Measurements from ENCODE around the gene ASIC2. TPM values are rescaled to one million over a fixed set of nuclear protein-coding genes. Genes with fewer than 3 reads are reported as not detected.

ASIC2 gene
- total and polyA plus RNA-seq, 9 of the 15 experiments (the other 6 are each of a cell fraction or from before 2014, with no cell fraction given) = not detected

GRCh38 chr17:33299115-33299514, 6.0 kb upstream of the ASIC2 start:
- BruUV-seq (replicated peaks) = no TSS peak
- no peaks in the 10 kb centered on the region for H3K36me3 ChIP-seq (ENCODE audit: control insufficient read depth, insufficient read depth, low read length)
- POLR2A ChIA-PET = no interaction called here
- CTCF ChIA-PET (ENCODE audit: low intra/inter-chr PET ratio) = no interaction called here
- H3K27me3 ChIP-seq (ENCODE audit: control insufficient read depth in 2 of 2, insufficient read depth in 2 of 2, low read length in 2 of 2) = no peaks in the 10 kb centered on the region
- no peaks in the 10 kb centered on the region for H3K79me2 ChIP-seq (ENCODE audit: control insufficient read depth, insufficient read depth, low read length)
- in situ Hi-C loops (cut with MboI) (no loop called here), intact Hi-C loops (cut with micrococcal nuclease) (no loop called here)
- no peaks in the 10 kb centered on the region for H3K4me1 ChIP-seq (replicated peaks in 1 of 2; ENCODE audit: control insufficient read depth in 2 of 2, insufficient read depth in 2 of 2, low read length in 2 of 2)
- FAIRE-seq = no peak
- no peaks in the 10 kb centered on the region; the same call in 1 of the 2 replicates for H4K20me1 ChIP-seq (replicated peaks; ENCODE audit: control insufficient read depth, insufficient read depth, low read length)
- peak in 2 of 4 experiments; percentile 21 to 23 for DNase-seq (ENCODE audit: extremely low read depth in 1 of 4, low spot score in 3 of 4)
- 0% methylated on average over 2 of the region's 2 CpGs for WGBS (ENCODE audit: insufficient coverage, low coverage, missing lambda C conversion rate)
- H3K9me1 ChIP-seq (ENCODE audit: control insufficient read depth, insufficient read depth, low read length) = no peaks in the 10 kb centered on the region
- no peak overlapping the region for H3K9ac ChIP-seq (ENCODE audit: insufficient read depth in 1 of 2, low read depth in 2 of 2, low read length in 2 of 2)
- H3K27ac ChIP-seq (ENCODE audit: extremely low read depth, low read depth, low read length) = no peak overlapping the region
- H2AFZ ChIP-seq (ENCODE audit: low read depth, low read length) = no peak overlapping the region
- no peak overlapping the region for H3K4me2 ChIP-seq (ENCODE audit: insufficient read depth, low read length)
- H3K4me3 ChIP-seq = no peak overlapping the region
- peak; percentile 48; the same call in 1 of the 3 replicates for ATAC-seq
- TF ChIP-seq PHF21A (IDR thresholded peaks at IDR 0.05; ENCODE audit: borderline replicate concordance, low read depth) (no peak), FOS (IDR thresholded peaks at IDR 0.05; ENCODE audit: extremely low read depth, insufficient read length) (no peak), MCM2 (IDR thresholded peaks at IDR 0.05; ENCODE audit: low read depth) (no peak), TAF15 (IDR thresholded peaks at IDR 0.05; ENCODE audit: low read depth, low read length) (no peak), PPARD (CRISPR knock-in tag; IDR thresholded peaks at IDR 0.05) (no peak)
- H3K9me3 ChIP-seq (replicated peaks; ENCODE audit: control insufficient read depth, insufficient read depth, low read depth, low read length) = no peaks in the 10 kb centered on the region

- Histone ChIP-seq H4K20me1 (replicated peaks; ENCODE audit: control insufficient read depth, insufficient read depth, low read length) (no peaks in the 10 kb centered on the region; the same call in 1 of the 2 replicates), H3K27ac (ENCODE audit: extremely low read depth, low read depth, low read length) (no peak overlapping the region), H3K9me1 (ENCODE audit: control insufficient read depth, insufficient read depth, low read length) (no peaks in the 10 kb centered on the region), H3K79me2 (ENCODE audit: control insufficient read depth, insufficient read depth, low read length) (no peaks in the 10 kb centered on the region), H2AFZ (ENCODE audit: low read depth, low read length) (no peak overlapping the region), H3K4me3 (no peak overlapping the region), H3K4me2 (ENCODE audit: insufficient read depth, low read length) (no peak overlapping the region), H3K27me3 (ENCODE audit: control insufficient read depth in 2 of 2, insufficient read depth in 2 of 2, low read length in 2 of 2) (peaks cover 7 to 10% of the 10 kb centered on the region in 2 experiments; a peak in 4 of 5 replicates), H3K4me1 (replicated peaks in 1 of 2; ENCODE audit: control insufficient read depth in 2 of 2, insufficient read depth in 2 of 2, low read length in 2 of 2) (peaks cover 0 to 5% of the 10 kb centered on the region in 2 experiments; a peak in 1 of 5 replicates), H3K9ac (ENCODE audit: insufficient read depth in 1 of 2, low read depth in 2 of 2, low read length in 2 of 2) (no peak overlapping the region), H3K9me3 (replicated peaks; ENCODE audit: control insufficient read depth, insufficient read depth, low read depth, low read length) (no peaks in the 10 kb centered on the region), H3K36me3 (ENCODE audit: control insufficient read depth, insufficient read depth, low read length) (no peaks in the 10 kb centered on the region)
- no peak for TF ChIP-seq PHF21A (IDR thresholded peaks at IDR 0.05; ENCODE audit: borderline replicate concordance, low read depth)
- no peak for TF ChIP-seq PPARD (CRISPR knock-in tag; IDR thresholded peaks at IDR 0.05)
- no peak for TF ChIP-seq CBX8 (IDR thresholded peaks at IDR 0.05; ENCODE audit: borderline replicate concordance, extremely low read depth, low read depth, low read length, poor library complexity, severe bottlenecking)
- TF ChIP-seq ZNF75A (CRISPR knock-in tag; IDR thresholded peaks at IDR 0.05) = no peak
- no peak for TF ChIP-seq ZNF239 (CRISPR knock-in tag; IDR thresholded peaks at IDR 0.05)
- no peak for TF ChIP-seq FOS (IDR thresholded peaks at IDR 0.05; ENCODE audit: extremely low read depth, insufficient read length)
- no peak for TF ChIP-seq NR1H2 (CRISPR knock-in tag; IDR thresholded peaks at IDR 0.05)
- no peak for TF ChIP-seq GATAD2B (IDR thresholded peaks at IDR 0.05; ENCODE audit: borderline replicate concordance)
- TF ChIP-seq ZNF79 (CRISPR knock-in tag; IDR thresholded peaks at IDR 0.05; ENCODE audit: low read depth) = no peak
- TF ChIP-seq KHSRP (IDR thresholded peaks at IDR 0.05) = no peak
- TF ChIP-seq ZNF224 (CRISPR knock-in tag; IDR thresholded peaks at IDR 0.05) = no peak
- TF ChIP-seq GATAD2A (IDR thresholded peaks at IDR 0.05) = no peak
- TF ChIP-seq OTX1 (CRISPR knock-in tag; IDR thresholded peaks at IDR 0.05) = no peak
- TF ChIP-seq HNRNPUL1 (IDR thresholded peaks at IDR 0.05; ENCODE audit: low read length) = no peak
- FAIRE-seq = no peak
- in situ Hi-C loops (cut with MboI) (no loop called here), intact Hi-C loops (cut with micrococcal nuclease) (no loop called here)
- BruUV-seq (replicated peaks) = no TSS peak
- POLR2A ChIA-PET = no interaction called here
- no peak for DNase-seq (ENCODE audit: extremely low read depth in 1 of 4, low spot score in 3 of 4)
- CTCF ChIA-PET (ENCODE audit: low intra/inter-chr PET ratio) = no interaction called here
- WGBS (ENCODE audit: insufficient coverage, low coverage, missing lambda C conversion rate) = 0% methylated on average over 4 of the region's 4 CpGs
- ATAC-seq = no peak
Measured at GRCh38 chr17:33297643-33298042, 4.5 kb upstream of the ASIC2 start.
